ENCODE results near the gene TTLL5. TPM values are rescaled to one million over a fixed set of nuclear protein-coding genes. Genes with fewer than 3 reads are reported as not detected.

TTLL5 gene
- total RNA-seq, 2 donors from 2014 or later = 32.1 to 83.3 TPM

DNA sequence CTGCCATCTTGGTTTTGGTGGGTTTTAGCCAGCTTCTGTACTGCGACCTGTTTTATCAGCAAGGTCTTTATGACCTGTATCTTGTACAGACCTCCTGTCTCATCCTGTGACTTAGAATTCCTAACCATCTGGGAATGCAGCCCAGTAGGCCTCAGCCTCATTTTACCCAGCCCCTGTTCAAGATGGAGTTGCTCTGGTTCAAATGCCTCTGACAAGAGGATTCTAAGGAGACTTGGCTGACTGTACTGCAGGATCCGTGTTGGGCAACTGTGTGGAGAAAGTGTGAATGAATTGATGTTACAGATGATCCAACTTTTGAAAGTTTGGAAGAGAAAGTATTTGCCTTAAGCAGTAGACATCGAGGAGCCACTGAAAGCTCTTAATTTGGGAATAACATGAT, 91.0 kb downstream of the TTLL5 start:
- Mint-ChIP-seq H3K4me1 (ENCODE audit: low read depth in 2 of 2) (no peaks in the 10 kb centered on the region), H3K27me3 (no peaks in the 10 kb centered on the region), H3K9me3 (peaks cover 3% of the 10 kb centered on the region), H3K36me3 (peaks cover 17% of the 10 kb centered on the region), H3K4me3 (no peak overlapping the region), H3K27ac (no peak overlapping the region)
- DNase-seq (ENCODE audit: low spot score) (no peak), ATAC-seq (no peak)

GRCh38 chr14:75752907-75753594, 92.0 kb downstream of the TTLL5 start:
- Mint-ChIP-seq H3K4me1 (ENCODE audit: low read depth in 2 of 2) (no peaks in the 10 kb centered on the region), H3K4me3 (no peak overlapping the region), H3K27ac (no peak overlapping the region), H3K36me3 (peaks cover 13% of the 10 kb centered on the region), H3K9me3 (no peaks in the 10 kb centered on the region), H3K27me3 (no peaks in the 10 kb centered on the region)
- DNase-seq (ENCODE audit: low spot score) = no peak
- no peak for ATAC-seq

DNA sequence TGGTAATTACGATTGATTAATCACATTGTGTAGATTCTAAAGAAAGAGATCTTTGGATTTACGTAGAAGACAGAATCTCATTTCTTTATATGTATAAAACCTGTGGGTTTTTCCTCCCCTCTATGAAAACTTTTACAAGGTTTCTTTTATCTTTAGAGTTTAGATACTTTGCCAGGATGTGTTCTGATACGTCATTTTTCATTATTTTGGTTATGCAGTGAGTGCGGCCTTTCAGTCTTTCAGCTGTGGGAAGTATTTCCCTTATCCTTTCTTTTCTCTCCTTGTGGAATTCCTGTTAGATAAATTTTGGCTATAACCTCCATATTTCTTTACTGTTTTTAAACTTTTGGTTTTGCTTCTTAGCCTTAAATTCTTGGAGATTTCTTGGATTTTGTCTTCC, 92.7 kb downstream of the TTLL5 start:
- Mint-ChIP-seq H3K36me3 (peaks cover 13% of the 10 kb centered on the region), H3K27ac (no peak overlapping the region), H3K4me1 (ENCODE audit: low read depth in 2 of 2) (no peaks in the 10 kb centered on the region), H3K9me3 (no peaks in the 10 kb centered on the region), H3K27me3 (no peaks in the 10 kb centered on the region), H3K4me3 (no peak overlapping the region)
- DNase-seq (ENCODE audit: low spot score) = no peak
- no peak for ATAC-seq

- no peaks in the 10 kb centered on the region for H3K9me3 Mint-ChIP-seq
- no peaks in the 10 kb centered on the region for H3K4me1 Mint-ChIP-seq (ENCODE audit: low read depth in 2 of 2)
- no peak overlapping the region for H3K27ac Mint-ChIP-seq
- H3K36me3 Mint-ChIP-seq = peaks cover 14% of the 10 kb centered on the region
- no peaks in the 10 kb centered on the region for H3K27me3 Mint-ChIP-seq
- ATAC-seq = no peak
- H3K4me3 Mint-ChIP-seq = no peak overlapping the region
- no peak for DNase-seq (ENCODE audit: low spot score)
Measured at GRCh38 chr14:75757644-75758402, 96.8 kb downstream of the TTLL5 start.

- Mint-ChIP-seq H3K27ac (no peak overlapping the region), H3K4me1 (ENCODE audit: low read depth in 2 of 2) (no peaks in the 10 kb centered on the region), H3K36me3 (peaks cover 6% of the 10 kb centered on the region), H3K9me3 (no peaks in the 10 kb centered on the region), H3K4me3 (no peak overlapping the region), H3K27me3 (no peaks in the 10 kb centered on the region)
- no peak for ATAC-seq
- DNase-seq (ENCODE audit: low spot score) = no peak
Measured at GRCh38 chr14:75764020-75764419, 103.0 kb downstream of the TTLL5 start.

DNA sequence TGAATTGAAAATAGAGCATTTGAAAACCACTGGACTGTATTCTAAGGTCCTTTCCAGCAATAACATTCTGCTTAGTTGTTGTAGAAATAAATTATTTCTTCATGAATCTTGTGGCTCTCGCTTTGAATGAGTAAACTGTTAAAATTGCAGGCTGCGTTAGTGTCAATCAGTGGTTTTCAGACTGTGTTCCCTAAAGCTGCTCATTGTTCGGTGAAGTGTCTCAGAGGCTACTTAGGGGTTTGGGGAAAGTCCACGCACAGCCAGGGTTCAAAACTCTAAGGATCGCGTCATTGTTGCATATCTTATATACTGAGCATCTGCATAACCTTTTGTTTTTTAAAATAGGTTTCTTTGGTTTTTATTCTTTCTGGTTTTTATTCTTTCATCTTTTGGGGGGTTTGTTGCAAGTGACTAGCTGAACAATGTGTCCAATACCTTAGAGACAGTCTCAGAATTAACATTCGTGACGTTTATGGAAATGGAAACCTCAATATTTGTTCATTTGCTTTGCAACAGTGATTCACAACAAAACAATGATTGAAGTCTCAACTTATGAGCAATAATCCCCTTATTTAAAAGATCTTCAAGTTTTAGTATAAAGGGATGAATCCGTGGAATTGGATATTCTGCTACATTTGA, 108.1 kb downstream of the TTLL5 start:
- Mint-ChIP-seq H3K27ac (no peak overlapping the region), H3K4me3 (no peak overlapping the region), H3K4me1 (ENCODE audit: low read depth in 2 of 2) (no peaks in the 10 kb centered on the region), H3K36me3 (no peaks in the 10 kb centered on the region), H3K9me3 (no peaks in the 10 kb centered on the region), H3K27me3 (no peaks in the 10 kb centered on the region)
- DNase-seq (ENCODE audit: low spot score) = no peak
- peak in 1 of 2 donors; percentile 20 for ATAC-seq

- Mint-ChIP-seq H3K9me3 (no peaks in the 10 kb centered on the region), H3K27ac (no peak overlapping the region), H3K27me3 (no peaks in the 10 kb centered on the region), H3K4me1 (ENCODE audit: low read depth in 2 of 2) (no peaks in the 10 kb centered on the region), H3K4me3 (no peak overlapping the region), H3K36me3 (peaks cover 8% of the 10 kb centered on the region)
- DNase-seq (ENCODE audit: low spot score) = no peak
- ATAC-seq = no peak
Measured at GRCh38 chr14:75770635-75771034, 109.6 kb downstream of the TTLL5 start.

- no peak overlapping the region for H3K27ac Mint-ChIP-seq
- H3K36me3 Mint-ChIP-seq = peaks cover 8% of the 10 kb centered on the region
- no peaks in the 10 kb centered on the region for H3K9me3 Mint-ChIP-seq
- DNase-seq (ENCODE audit: low spot score) (no peak), ATAC-seq (no peak)
- H3K4me3 Mint-ChIP-seq = no peak overlapping the region
- H3K27me3 Mint-ChIP-seq = no peaks in the 10 kb centered on the region
- H3K4me1 Mint-ChIP-seq (ENCODE audit: low read depth in 2 of 2) = no peaks in the 10 kb centered on the region
Measured at GRCh38 chr14:75771595-75771994, 110.5 kb downstream of the TTLL5 start.

DNA sequence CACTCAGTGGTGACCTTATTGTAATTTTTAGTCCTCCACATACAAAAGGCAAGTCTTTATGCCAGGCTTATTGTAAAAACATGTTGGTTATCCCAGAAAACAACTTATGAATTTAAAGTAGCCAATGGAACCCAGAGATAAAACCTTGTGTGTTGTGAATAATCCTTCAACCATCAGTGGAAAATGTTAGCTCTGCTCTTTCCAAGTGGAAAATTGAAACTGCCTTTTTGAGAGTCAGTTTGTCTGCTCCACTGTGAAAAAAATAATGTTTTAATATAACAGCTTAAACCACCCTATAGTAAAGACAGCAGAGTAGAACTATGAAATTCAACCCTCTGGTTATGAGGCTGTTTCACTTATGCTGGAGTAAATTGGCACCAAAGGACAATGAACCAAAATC, 112.0 kb downstream of the TTLL5 start:
- ATAC-seq (no peak), DNase-seq (ENCODE audit: low spot score) (no peak)
- no peak overlapping the region for H3K27ac Mint-ChIP-seq
- H3K27me3 Mint-ChIP-seq = no peaks in the 10 kb centered on the region
- H3K36me3 Mint-ChIP-seq = peaks cover 9% of the 10 kb centered on the region
- H3K4me3 Mint-ChIP-seq = no peak overlapping the region
- H3K4me1 Mint-ChIP-seq (ENCODE audit: low read depth in 2 of 2) = no peaks in the 10 kb centered on the region
- no peaks in the 10 kb centered on the region for H3K9me3 Mint-ChIP-seq

- peaks cover 16% of the 10 kb centered on the region for H3K36me3 Mint-ChIP-seq
- no peaks in the 10 kb centered on the region for H3K27me3 Mint-ChIP-seq
- no peak for DNase-seq (ENCODE audit: low spot score)
- no peak overlapping the region for H3K27ac Mint-ChIP-seq
- no peaks in the 10 kb centered on the region for H3K9me3 Mint-ChIP-seq
- ATAC-seq = no peak
- H3K4me1 Mint-ChIP-seq (ENCODE audit: low read depth in 2 of 2) = no peaks in the 10 kb centered on the region
- H3K4me3 Mint-ChIP-seq = no peak overlapping the region
Measured at GRCh38 chr14:75781096-75781495, 120.0 kb downstream of the TTLL5 start.

GRCh38 chr14:75783184-75783583, 122.1 kb downstream of the TTLL5 start:
- H3K27me3 Mint-ChIP-seq = no peaks in the 10 kb centered on the region
- no peak for DNase-seq (ENCODE audit: low spot score)
- no peak for ATAC-seq
- peaks cover 13% of the 10 kb centered on the region for H3K36me3 Mint-ChIP-seq
- no peak overlapping the region for H3K4me3 Mint-ChIP-seq
- H3K27ac Mint-ChIP-seq = no peak overlapping the region
- H3K4me1 Mint-ChIP-seq (ENCODE audit: low read depth in 2 of 2) = no peaks in the 10 kb centered on the region
- H3K9me3 Mint-ChIP-seq = no peaks in the 10 kb centered on the region

DNA sequence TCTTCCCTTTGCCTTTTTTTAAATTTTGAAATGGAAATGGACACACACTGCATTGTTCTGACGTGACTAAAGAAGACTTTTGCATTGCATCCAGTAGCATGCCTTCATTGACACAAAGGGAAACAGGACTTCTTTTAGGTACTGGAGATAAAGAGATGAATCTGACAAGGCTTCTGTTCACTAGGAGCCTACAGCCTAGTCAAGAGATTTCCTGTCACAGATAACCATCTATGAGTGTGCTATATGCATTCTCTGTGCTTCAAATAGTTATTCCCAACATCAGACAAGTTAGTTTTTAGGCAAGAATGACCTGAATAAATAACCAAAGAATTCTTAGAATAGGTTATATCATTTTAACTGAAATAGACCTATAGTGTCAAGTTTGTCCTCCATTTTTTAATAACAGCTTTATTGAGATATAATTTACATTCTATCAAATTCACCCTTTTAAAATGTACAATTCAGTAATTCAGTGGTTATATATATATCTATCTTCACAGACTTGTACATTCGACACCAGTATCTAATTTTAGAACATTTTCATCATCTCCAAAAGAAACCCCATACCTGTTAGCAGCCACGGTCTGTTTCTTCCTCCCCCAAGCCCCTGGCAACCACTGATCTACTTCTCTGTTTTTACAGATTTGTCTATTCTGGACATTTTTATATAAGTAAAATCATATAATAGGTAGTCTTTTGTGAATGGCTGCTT, 122.7 kb downstream of the TTLL5 start:
- Mint-ChIP-seq H3K36me3 (peaks cover 10% of the 10 kb centered on the region), H3K27ac (no peak overlapping the region)

DNA sequence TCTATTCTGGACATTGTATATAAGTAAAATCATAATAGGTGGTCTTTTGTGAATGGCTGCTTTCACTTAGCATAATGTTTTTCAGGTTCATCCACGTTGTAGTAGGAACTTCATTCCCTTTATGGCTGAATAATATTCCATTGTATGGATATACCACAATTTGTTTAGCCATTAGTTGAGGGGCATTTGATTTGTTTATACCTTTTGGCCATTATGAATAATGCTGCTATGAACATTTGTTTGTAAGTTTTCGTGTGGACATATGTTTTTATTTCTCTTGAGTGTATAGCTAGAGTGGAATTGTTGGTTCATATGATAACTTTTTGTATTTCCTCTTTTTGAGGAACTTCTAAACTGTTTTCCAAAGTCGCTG, 123.3 kb downstream of the TTLL5 start:
- ATAC-seq = no peak
- no peak for DNase-seq (ENCODE audit: low spot score)
- no peaks in the 10 kb centered on the region for H3K9me3 Mint-ChIP-seq
- H3K27me3 Mint-ChIP-seq = no peaks in the 10 kb centered on the region
- H3K27ac Mint-ChIP-seq = no peak overlapping the region
- peaks cover 10% of the 10 kb centered on the region for H3K36me3 Mint-ChIP-seq
- no peak overlapping the region for H3K4me3 Mint-ChIP-seq
- no peaks in the 10 kb centered on the region for H3K4me1 Mint-ChIP-seq (ENCODE audit: low read depth in 2 of 2)

More for the DNA sequence above, 122.7 kb downstream of the TTLL5 start:
- Mint-ChIP-seq H3K4me3 (no peak overlapping the region), H3K27me3 (no peaks in the 10 kb centered on the region), H3K4me1 (ENCODE audit: low read depth in 2 of 2) (no peaks in the 10 kb centered on the region), H3K9me3 (no peaks in the 10 kb centered on the region)
- ATAC-seq (no peak), DNase-seq (ENCODE audit: low spot score) (no peak)

- H3K36me3 Mint-ChIP-seq = peaks cover 25% of the 10 kb centered on the region
Measured at GRCh38 chr14:75793806-75794205, 132.8 kb downstream of the TTLL5 start.

More at GRCh38 chr14:75793806-75794205, 132.8 kb downstream of the TTLL5 start:
- Mint-ChIP-seq H3K4me3 (no peak overlapping the region), H3K4me1 (ENCODE audit: low read depth in 2 of 2) (no peaks in the 10 kb centered on the region), H3K27ac (no peak overlapping the region), H3K27me3 (no peaks in the 10 kb centered on the region), H3K9me3 (no peaks in the 10 kb centered on the region)
- DNase-seq (ENCODE audit: low spot score) = no peak
- no peak for ATAC-seq

Measured in natural killer cell treated with Interleukin-12 subunit alpha and Interleukin-12 subunit beta and Interleukin-15 and Interleukin-18, amount 100 ng/mL, for 72 hours (primary cell).